Measurements from ENCODE around the gene HS6ST3. TPM values are rescaled to one million over a fixed set of nuclear protein-coding genes. Genes with fewer than 3 reads are reported as not detected.
A peak's percentile ranks its signal among the peaks of the same experiment; 100 is the strongest.

Gene HS6ST3
- total and polyA plus RNA-seq, 2 donors (not counting 3 experiments of a cell fraction or from before 2014, with no cell fraction given) = 0.03 to 0.15 TPM

GRCh38 chr13:96075953-96076543 lies 13.9 kb upstream of the HS6ST3 start:
- dilution Hi-C loops (cut with MboI; ENCODE audit: extremely low pct_ligation_motif_present, low sequenced_read_pairs) = no loop called here

DNA sequence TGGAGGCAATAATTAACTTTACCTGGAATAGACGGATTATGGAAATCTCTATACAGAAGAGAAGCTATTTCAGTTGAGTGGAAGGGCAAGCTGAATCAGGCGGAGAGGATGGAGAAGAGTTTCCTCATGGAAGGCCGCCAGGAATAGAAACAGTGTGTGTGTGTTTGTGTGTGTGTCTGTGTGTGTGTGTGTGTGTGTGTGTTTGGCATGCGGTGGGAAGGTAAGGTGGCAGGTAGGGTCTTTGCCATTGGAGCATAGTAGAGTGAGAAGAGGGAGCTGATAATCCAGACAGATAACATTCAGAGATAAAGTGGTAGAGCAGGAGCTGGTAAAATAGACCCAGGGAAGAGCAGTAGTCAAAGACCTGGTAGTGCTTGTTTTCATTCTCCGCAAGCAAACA lies 9.2 kb upstream of the HS6ST3 start:
- Histone ChIP-seq H3K9ac (replicated peaks; ENCODE audit: extremely low read depth, insufficient read depth, low read length) (no peak overlapping the region), H3K4me2 (ENCODE audit: insufficient read depth, low read length) (no peak overlapping the region), H3K27me3 (ENCODE audit: control insufficient read depth in 2 of 2, insufficient read depth in 2 of 2, low read length in 2 of 2) (peaks cover 2 to 7% of the 10 kb centered on the region in 2 experiments), H3K9me3 (replicated peaks; ENCODE audit: control insufficient read depth, insufficient read depth, low read length) (no peaks in the 10 kb centered on the region), H3K9me1 (replicated peaks; ENCODE audit: control insufficient read depth, extremely low read depth, insufficient read depth, low read length) (no peaks in the 10 kb centered on the region), H2AFZ (ENCODE audit: low read depth, low read length) (no peak overlapping the region), H3K4me3 (replicated peaks in 1 of 3; ENCODE audit: insufficient read depth in 1 of 3, low read depth in 1 of 3, low read length in 3 of 3) (no peak overlapping the region), H3K36me3 (ENCODE audit: control insufficient read depth in 2 of 2, extremely low read depth in 1 of 2, insufficient read depth in 2 of 2, low read length in 2 of 2) (no peaks in the 10 kb centered on the region), H3K4me1 (ENCODE audit: control insufficient read depth, extremely low read depth, insufficient read depth, low read length) (peaks cover 7% of the 10 kb centered on the region), H3K27ac (ENCODE audit: insufficient read depth, low read depth, low read length) (no peak overlapping the region), H3K79me2 (ENCODE audit: control insufficient read depth, insufficient read depth, low read length) (no peaks in the 10 kb centered on the region), H4K20me1 (replicated peaks; ENCODE audit: control insufficient read depth, extremely low read depth, insufficient read depth, low read length) (no peaks in the 10 kb centered on the region)
- POLR2A ChIA-PET = no interaction called here
- FAIRE-seq (no peak), DNase-seq (ENCODE audit: low read depth, low spot score) (no peak)
- no peak for TF ChIP-seq FOS (IDR thresholded peaks at IDR 0.05; ENCODE audit: borderline replicate concordance, insufficient read depth, low read length)
- TF ChIP-seq GATA2 (IDR thresholded peaks at IDR 0.05; ENCODE audit: insufficient read depth, insufficient read length, low read depth, low read length) = no peak
- TF ChIP-seq POLR2A (IDR thresholded peaks at IDR 0.05; ENCODE audit: low read depth, low read length) = no peak
- TF ChIP-seq, protein P1, sequence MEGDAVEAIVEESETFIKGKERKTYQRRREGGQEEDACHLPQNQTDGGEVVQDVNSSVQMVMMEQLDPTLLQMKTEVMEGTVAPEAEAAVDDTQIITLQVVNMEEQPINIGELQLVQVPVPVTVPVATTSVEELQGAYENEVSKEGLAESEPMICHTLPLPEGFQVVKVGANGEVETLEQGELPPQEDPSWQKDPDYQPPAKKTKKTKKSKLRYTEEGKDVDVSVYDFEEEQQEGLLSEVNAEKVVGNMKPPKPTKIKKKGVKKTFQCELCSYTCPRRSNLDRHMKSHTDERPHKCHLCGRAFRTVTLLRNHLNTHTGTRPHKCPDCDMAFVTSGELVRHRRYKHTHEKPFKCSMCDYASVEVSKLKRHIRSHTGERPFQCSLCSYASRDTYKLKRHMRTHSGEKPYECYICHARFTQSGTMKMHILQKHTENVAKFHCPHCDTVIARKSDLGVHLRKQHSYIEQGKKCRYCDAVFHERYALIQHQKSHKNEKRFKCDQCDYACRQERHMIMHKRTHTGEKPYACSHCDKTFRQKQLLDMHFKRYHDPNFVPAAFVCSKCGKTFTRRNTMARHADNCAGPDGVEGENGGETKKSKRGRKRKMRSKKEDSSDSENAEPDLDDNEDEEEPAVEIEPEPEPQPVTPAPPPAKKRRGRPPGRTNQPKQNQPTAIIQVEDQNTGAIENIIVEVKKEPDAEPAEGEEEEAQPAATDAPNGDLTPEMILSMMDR (IDR thresholded peaks at IDR 0.05; ENCODE audit: extremely low read depth in 1 of 2, insufficient read depth in 1 of 2, low read depth in 1 of 2, low read length in 2 of 2) = no peak
- TF ChIP-seq EZH2 (IDR thresholded peaks at IDR 0.05; ENCODE audit: borderline replicate concordance, low read depth, low read length, severe bottlenecking) = no peak
- TF ChIP-seq JUN (IDR thresholded peaks at IDR 0.05; ENCODE audit: borderline replicate concordance, insufficient read depth, insufficient read length, low read depth) = no peak
- no peak for TF ChIP-seq MYC (IDR thresholded peaks at IDR 0.05; ENCODE audit: low read depth, low read length)
- no peak for TF ChIP-seq POLR2AphosphoS5 (IDR thresholded peaks at IDR 0.05; ENCODE audit: insufficient read depth, low read depth, low read length)
- TF ChIP-seq, protein P2, sequence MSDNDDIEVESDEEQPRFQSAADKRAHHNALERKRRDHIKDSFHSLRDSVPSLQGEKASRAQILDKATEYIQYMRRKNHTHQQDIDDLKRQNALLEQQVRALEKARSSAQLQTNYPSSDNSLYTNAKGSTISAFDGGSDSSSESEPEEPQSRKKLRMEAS (IDR thresholded peaks at IDR 0.05; ENCODE audit: insufficient read depth, insufficient read length) = no peak
- dilution Hi-C loops (cut with MboI; ENCODE audit: extremely low pct_ligation_motif_present, low sequenced_read_pairs) = no loop called here
- no TSS peak for BruUV-seq (replicated peaks)
- CTCF ChIA-PET = interaction anchor here (2.8 kb wide), 2 partner anchors 23 to 61 kb away, joined by 8 to 16 read pairs; no protein-coding TSS in a partner anchor
- intact Hi-C loops (cut with micrococcal nuclease) = no loop called here

More at GRCh38 chr13:96075953-96076543, 13.9 kb upstream of the HS6ST3 start:
- H3K36me3 ChIP-seq (ENCODE audit: control insufficient read depth in 2 of 2, extremely low read depth in 1 of 2, insufficient read depth in 2 of 2, low read length in 2 of 2) = no peaks in the 10 kb centered on the region
- H3K9me1 ChIP-seq (replicated peaks; ENCODE audit: control insufficient read depth, extremely low read depth, insufficient read depth, low read length) = no peaks in the 10 kb centered on the region
- H3K9me3 ChIP-seq (replicated peaks; ENCODE audit: control insufficient read depth, insufficient read depth, low read length) = no peaks in the 10 kb centered on the region
- H3K27ac ChIP-seq (ENCODE audit: insufficient read depth, low read depth, low read length) = no peak overlapping the region
- no TSS peak for BruUV-seq (replicated peaks)
- peaks cover 9% of the 10 kb centered on the region in 2 experiments for H3K27me3 ChIP-seq (ENCODE audit: control insufficient read depth in 2 of 2, insufficient read depth in 2 of 2, low read length in 2 of 2)
- CTCF ChIA-PET = interaction anchor here (1.3 kb wide), 1 partner anchor 21 kb away, joined by 3 read pairs; no protein-coding TSS in a partner anchor
- no peak overlapping the region for H3K4me2 ChIP-seq (ENCODE audit: insufficient read depth, low read length)
- intact Hi-C loops (cut with micrococcal nuclease) = loop anchor here (1.0 kb wide), 1 partner anchor 56 kb away; no protein-coding TSS in a partner anchor
- POLR2A ChIA-PET = no interaction called here
- TF ChIP-seq JUN (IDR thresholded peaks at IDR 0.05; ENCODE audit: borderline replicate concordance, insufficient read depth, insufficient read length, low read depth) = no peak
- TF ChIP-seq, protein P1 (IDR thresholded peaks at IDR 0.05; ENCODE audit: extremely low read depth in 1 of 2, insufficient read depth in 1 of 2, low read depth in 1 of 2, low read length in 2 of 2) = peak; percentile 46 to 52
- H3K4me3 ChIP-seq (replicated peaks in 1 of 3; ENCODE audit: insufficient read depth in 1 of 3, low read depth in 1 of 3, low read length in 3 of 3) = no peak overlapping the region
- no peaks in the 10 kb centered on the region for H3K4me1 ChIP-seq (ENCODE audit: control insufficient read depth, extremely low read depth, insufficient read depth, low read length)
- no peaks in the 10 kb centered on the region for H3K79me2 ChIP-seq (ENCODE audit: control insufficient read depth, insufficient read depth, low read length)
- no peak overlapping the region for H2AFZ ChIP-seq (ENCODE audit: low read depth, low read length)
- H3K9ac ChIP-seq (replicated peaks; ENCODE audit: extremely low read depth, insufficient read depth, low read length) = no peak overlapping the region
- DNase-seq (ENCODE audit: low read depth, low spot score) = peak; percentile 39
- H4K20me1 ChIP-seq (replicated peaks; ENCODE audit: control insufficient read depth, extremely low read depth, insufficient read depth, low read length) = no peaks in the 10 kb centered on the region
- peak; percentile 33 for FAIRE-seq

Measured in endothelial cell of umbilical vein (primary cell).